HG02642 (cell line): Measurements from ENCODE around the gene TBR1.
A peak's percentile ranks its signal among the peaks of the same experiment; 100 is the strongest.

Experiments
- ATAC-seq: cut with Tn5 transposase; IDR thresholded peaks from one replicate; pipeline ENCODE4 v1.9.1; 2021; ENCODE audit warnings: mild to moderate bottlenecking; ENCODE audit not compliant: unreplicated experiment, poor library complexity

TBR1 gene

GRCh38 chr2:161415987-161416707, at the start of gene TBR1:
Gene TBR1 (plus strand): TSS chr2:161416297. CDS start chr2:161416411, 114 bp downstream.
- no peak for ATAC-seq

DNA sequence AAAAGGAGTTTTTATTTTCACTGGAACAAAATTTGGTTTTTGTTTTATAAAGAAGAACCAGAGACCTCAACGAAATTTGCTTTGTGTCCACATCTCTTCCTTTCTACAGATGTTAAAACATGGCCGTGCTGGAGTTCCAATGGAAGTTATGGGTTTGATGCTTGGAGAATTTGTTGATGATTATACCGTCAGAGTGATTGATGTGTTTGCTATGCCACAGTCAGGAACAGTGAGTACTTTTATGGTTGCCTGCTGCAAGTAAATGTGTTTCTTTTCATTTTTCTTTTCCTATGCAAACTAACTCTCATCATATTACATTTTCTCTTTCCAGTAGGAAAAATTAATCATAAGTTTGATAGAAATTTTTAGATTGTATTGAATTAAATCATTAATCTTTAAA, 48.4 kb upstream of the TBR1 start:
- ATAC-seq: no peak

GRCh38 chr2:161369311-161369710, 46.8 kb upstream of the TBR1 start:
- no peak for ATAC-seq

DNA sequence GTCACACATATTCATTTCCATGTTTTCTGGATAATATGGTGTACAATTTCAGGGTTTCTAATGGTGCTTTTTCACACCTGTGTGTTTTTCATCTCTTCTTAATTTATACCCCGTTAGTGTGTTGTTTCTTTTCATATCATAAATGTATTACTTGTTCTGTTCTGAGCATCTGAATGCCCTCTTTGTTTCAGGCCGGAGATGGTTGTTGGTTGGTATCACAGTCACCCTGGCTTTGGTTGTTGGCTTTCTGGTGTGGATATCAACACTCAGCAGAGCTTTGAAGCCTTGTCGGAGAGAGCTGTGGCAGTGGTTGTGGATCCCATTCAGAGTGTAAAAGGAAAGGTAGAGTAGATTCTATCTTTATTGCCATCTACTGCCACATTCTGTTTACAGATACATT, 45.1 kb upstream of the TBR1 start:
- no peak for ATAC-seq

GRCh38 chr2:161371869-161372268, 44.2 kb upstream of the TBR1 start:
- ATAC-seq: no peak

GRCh38 chr2:161373942-161374341, 42.2 kb upstream of the TBR1 start:
- ATAC-seq: no peak

GRCh38 chr2:161374446-161374845, 41.7 kb upstream of the TBR1 start:
- no peak for ATAC-seq

- ATAC-seq: no peak
Measured at GRCh38 chr2:161379740-161380139, 36.4 kb upstream of the TBR1 start.

GRCh38 chr2:161381546-161381945, 34.6 kb upstream of the TBR1 start:
- ATAC-seq: no peak

- no peak for ATAC-seq
Measured at GRCh38 chr2:161382747-161383146, 33.4 kb upstream of the TBR1 start.

- peak; percentile 82 for ATAC-seq
Measured at GRCh38 chr2:161384864-161385263, 31.2 kb upstream of the TBR1 start.

GRCh38 chr2:161386228-161386824, 29.8 kb upstream of the TBR1 start:
- ATAC-seq: peak; percentile 56

DNA sequence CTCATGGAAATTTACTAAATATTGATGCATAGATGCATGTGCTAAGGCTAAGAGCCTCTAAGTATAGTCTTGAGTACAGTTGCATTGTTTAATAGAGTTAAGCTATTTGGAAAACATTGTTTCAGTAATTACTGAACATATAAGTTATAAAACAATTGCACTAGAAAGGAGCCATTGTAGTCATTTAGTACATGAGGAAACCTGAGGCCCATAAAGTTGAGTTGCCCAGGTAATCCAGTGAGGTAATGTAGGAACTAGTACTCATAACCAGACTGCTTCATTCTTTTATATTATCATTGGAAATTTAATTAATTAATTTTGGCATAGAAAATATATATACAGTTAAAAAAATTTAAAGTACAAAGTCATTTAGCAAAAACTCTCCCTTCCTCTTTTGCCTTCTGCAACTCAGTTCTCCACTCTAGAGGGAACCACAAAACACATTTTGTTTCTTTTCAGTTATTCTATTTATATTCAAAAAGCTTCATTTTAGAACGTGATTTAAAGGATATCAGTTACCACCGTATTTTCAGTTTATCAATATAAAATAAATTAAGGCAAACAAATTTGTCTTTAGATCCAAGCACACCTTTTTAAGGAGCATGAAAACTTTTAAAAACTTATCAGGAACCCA, 27.8 kb upstream of the TBR1 start:
- ATAC-seq: no peak

DNA sequence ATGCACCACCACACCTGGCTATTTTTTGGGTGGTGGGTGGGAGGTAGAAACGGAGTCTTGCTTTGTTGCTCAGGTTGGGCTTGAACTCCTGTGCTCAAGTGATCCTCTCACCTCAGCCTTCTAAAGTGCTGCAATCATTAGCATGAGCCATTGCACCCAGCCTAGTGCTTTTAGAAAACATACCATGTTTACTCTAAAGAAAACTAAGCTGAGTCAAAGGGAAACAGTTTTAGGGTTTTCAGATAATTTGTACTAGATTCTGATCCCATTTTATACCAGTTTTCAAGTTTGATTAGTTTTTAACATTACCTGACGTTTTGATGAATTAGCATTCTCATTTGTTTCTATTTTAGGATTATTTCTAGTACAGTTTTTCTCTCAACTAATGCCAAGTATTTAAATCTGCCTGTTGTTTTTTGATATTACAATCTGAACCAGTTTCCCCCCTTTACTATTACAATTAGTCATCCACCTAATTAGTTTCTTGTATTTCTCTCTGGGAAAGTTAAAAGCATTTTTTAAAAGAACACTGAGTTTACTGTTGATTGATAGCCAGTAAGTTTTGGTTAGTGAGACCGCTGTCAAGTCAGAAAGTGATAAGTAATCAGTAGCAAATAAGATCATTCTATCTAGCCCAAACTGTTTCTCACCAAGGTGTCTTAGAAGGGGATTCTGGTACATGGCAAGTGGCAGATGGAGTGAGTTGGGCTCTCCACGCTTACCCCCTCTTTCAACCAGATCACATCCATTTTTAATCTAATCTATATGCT, 24.2 kb upstream of the TBR1 start:
- peak; percentile 51 for ATAC-seq

GRCh38 chr2:161400076-161400475, 16.0 kb upstream of the TBR1 start:
- no peak for ATAC-seq

DNA sequence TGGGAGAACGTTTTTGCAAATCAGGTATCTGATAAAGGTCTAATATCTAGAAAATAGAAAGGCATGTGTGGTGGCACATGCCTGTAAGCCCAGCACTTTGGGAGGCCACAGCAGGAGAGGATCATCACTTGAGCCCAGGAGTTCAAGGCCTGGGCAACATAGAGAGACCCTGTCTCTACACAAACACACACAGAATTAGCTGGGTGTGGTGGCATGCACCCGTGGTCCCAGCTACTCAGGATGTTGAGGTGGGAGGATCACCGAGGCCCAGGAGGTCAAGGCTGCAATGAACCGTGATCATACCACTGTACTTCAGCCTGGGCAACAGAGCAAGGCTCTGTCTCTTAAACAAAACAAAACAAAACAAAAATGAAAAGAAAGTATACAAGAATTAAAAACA, 13.8 kb upstream of the TBR1 start:
- ATAC-seq: no peak

- no peak for ATAC-seq
Measured at GRCh38 chr2:161406316-161406715, 9.8 kb upstream of the TBR1 start.

GRCh38 chr2:161407597-161407996, 8.5 kb upstream of the TBR1 start:
- ATAC-seq: no peak

DNA sequence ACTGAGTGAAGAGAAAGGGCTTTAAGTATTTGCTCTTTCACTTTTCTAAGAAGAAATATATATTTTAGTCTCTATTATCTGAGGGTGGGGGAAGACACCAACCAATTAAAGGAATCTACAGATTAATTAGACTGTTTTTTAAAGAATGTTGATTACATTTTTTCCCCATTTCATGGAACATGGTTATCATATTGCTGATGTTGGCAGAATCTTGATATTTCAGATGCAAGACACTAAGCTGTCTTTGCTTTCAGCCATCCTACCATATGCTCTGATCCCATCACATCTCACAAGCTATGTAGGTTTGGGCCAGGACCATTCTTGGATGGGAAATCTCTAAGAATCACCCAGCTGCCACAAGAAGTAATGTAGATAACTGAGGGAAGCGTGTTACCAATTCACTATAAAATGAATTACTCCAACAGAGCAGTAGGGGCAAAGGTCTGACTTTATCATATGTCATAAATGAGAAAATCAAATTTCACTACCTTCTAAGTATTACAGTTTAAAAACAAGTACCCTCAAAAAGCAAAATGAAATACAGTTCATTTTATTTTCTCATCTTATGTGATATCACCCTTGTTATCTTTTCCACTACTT, 6.7 kb upstream of the TBR1 start:
- no peak for ATAC-seq

DNA sequence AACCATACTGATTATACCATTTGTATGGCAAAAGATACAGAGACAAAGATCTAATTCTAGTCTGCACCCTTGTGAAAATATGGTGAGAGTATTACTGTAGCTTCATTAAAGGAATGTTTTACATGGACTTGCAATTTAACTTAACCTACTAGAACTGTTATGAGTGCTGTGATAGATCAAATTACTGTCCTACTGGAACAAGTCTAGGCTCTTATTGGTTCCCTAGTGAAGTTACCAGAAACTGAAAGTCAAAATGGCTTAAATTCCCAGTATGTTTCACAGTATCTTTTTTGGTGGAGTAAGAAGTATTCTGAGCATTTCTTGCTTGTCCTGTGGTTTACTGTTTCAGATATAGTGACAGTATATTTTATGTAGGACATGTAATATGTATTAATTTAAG, 3.8 kb upstream of the TBR1 start:
- ATAC-seq: no peak
